Body of pancreas (tissue), 4 donors: ENCODE measurements around the gene LY6G6D.

Source experiments
- CTCF ChIP-seq, 7 experiments: fragments of 450-650 bp in 4 of 7; fragments of 200-600 bp in 3 of 7; sonication (generic) in 3 of 7; IDR thresholded peaks; one replicate each; pipeline ENCODE4 v1.5.1; 2016 to 2019; ENCODE audit warnings: antibody characterized with exemption in 7 of 7
- POLR2A ChIP-seq, 3 donors: fragments of 450-650 bp; IDR thresholded peaks; one replicate each; pipeline ENCODE4 v1.6.1; 2016; ENCODE audit warnings: antibody characterized with exemption in 3 of 3, mild to moderate bottlenecking in 2 of 3

- TF ChIP-seq POLR2A (IDR thresholded peaks at IDR 0.05), result no peak
- no peak for TF ChIP-seq CTCF (IDR thresholded peaks at IDR 0.05)
These were observed 25.5 kb downstream of the LY6G6D start for GRCh38 chr6:31740397-31741223.
